Liver (tissue), 9 donors: ENCODE data around the gene DYNC2LI1. TPM values are rescaled to one million over a fixed set of nuclear protein-coding genes. Genes with fewer than 3 reads are reported as not detected.
A peak's percentile ranks its signal among the peaks of the same experiment; 100 is the strongest.

ENCODE experiments used
- DNase-seq: peaks from one replicate; pipeline ENCODE4 v3.0.0-alpha.2; 2017; ENCODE audit warnings: low spot score
- H3K27ac ChIP-seq, 2 donors: one replicate each; pipeline ENCODE4 v1.7.0; 2013; ENCODE audit warnings: inconsistent platforms in 2 of 2, low read length in 2 of 2, control low read depth in 1 of 2, low read depth in 1 of 2, mild to moderate bottlenecking in 1 of 2
- H3K27me3 ChIP-seq, 4 donors: one replicate each; pipeline versions ENCODE4 v1.6.1 to v1.7.0; 2013; ENCODE audit warnings: low read length in 3 of 4, inconsistent platforms in 1 of 4, mild to moderate bottlenecking in 1 of 4, moderate library complexity in 1 of 4; ENCODE audit not compliant: control insufficient read depth in 4 of 4, insufficient read depth in 4 of 4
- H3K36me3 ChIP-seq, 4 donors: one replicate each; pipeline versions ENCODE4 v1.6.1 to v1.7.0; 2013; ENCODE audit warnings: low read length in 3 of 4, mild to moderate bottlenecking in 3 of 4, low read depth in 1 of 4, moderate library complexity in 1 of 4; ENCODE audit not compliant: control insufficient read depth in 4 of 4, insufficient read depth in 3 of 4
- H3K4me1 ChIP-seq, 4 donors: one replicate each; pipeline versions ENCODE4 v1.6.1 to v1.7.0; 2013; ENCODE audit warnings: low read length in 3 of 4, mild to moderate bottlenecking in 3 of 4, moderate library complexity in 1 of 4; ENCODE audit not compliant: control insufficient read depth in 4 of 4, insufficient read depth in 4 of 4
- H3K4me3 ChIP-seq, 3 donors: one replicate each; pipeline versions ENCODE4 v1.6.1 to v1.7.0; 2013; ENCODE audit warnings: low read length in 3 of 3, control low read depth in 1 of 3, low read depth in 1 of 3, mild to moderate bottlenecking in 1 of 3
- H3K9ac ChIP-seq, 2 donors: one replicate each; pipeline ENCODE4 v1.7.0; 2013; ENCODE audit warnings: low read length in 2 of 2, mild to moderate bottlenecking in 2 of 2, moderate library complexity in 2 of 2, control low read depth in 1 of 2, low read depth in 1 of 2
- H3K9me3 ChIP-seq, 4 donors: one replicate each; pipeline versions ENCODE4 v1.6.1 to v1.7.0; 2013; ENCODE audit warnings: low read length in 3 of 4; ENCODE audit not compliant: control insufficient read depth in 4 of 4
- CTCF ChIP-seq: fragments of 150-350 bp; IDR thresholded peaks from 2 replicates; pipeline ENCODE4 v1.5.1; 2017; ENCODE audit warnings: improper control_type of control experiment, low read depth, low read length; ENCODE audit not compliant: missing input control
- EGR1 ChIP-seq, 2 donors: IDR thresholded peaks; 2 replicates each; pipeline ENCODE4 v1.6.1; 2016 to 2018; ENCODE audit warnings: antibody characterized with exemption in 2 of 2, low read depth in 2 of 2
- FOXA1 ChIP-seq: IDR thresholded peaks from 2 replicates; pipeline ENCODE4 v1.6.1; 2016; ENCODE audit warnings: antibody characterized with exemption
- FOXA2 ChIP-seq: IDR thresholded peaks from 2 replicates; pipeline ENCODE4 v1.6.1; 2016; ENCODE audit warnings: antibody characterized with exemption
- GABPA ChIP-seq, 2 donors: IDR thresholded peaks in 1 of 2; conservative IDR thresholded peaks in 1 of 2; 2 replicates each; pipeline ENCODE4 v1.6.1; 2016; ENCODE audit warnings: antibody characterized with exemption in 2 of 2, mild to moderate bottlenecking in 1 of 2, moderate library complexity in 1 of 2
- HNF4A ChIP-seq, 2 donors: conservative IDR thresholded peaks; 2 replicates each; pipeline ENCODE4 v1.6.1; 2016; ENCODE audit warnings: antibody characterized with exemption in 2 of 2, mild to moderate bottlenecking in 2 of 2
- MAX ChIP-seq: IDR thresholded peaks from 2 replicates; pipeline ENCODE4 v1.6.1; 2016; ENCODE audit warnings: antibody characterized with exemption
- NR2F2 ChIP-seq: IDR thresholded peaks from 2 replicates; pipeline ENCODE4 v1.6.1; 2016; ENCODE audit warnings: antibody characterized with exemption
- RAD21 ChIP-seq, 2 donors: IDR thresholded peaks; 2 replicates each; pipeline ENCODE4 v1.6.1; 2016; ENCODE audit warnings: antibody characterized with exemption in 2 of 2, mild to moderate bottlenecking in 2 of 2
- REST ChIP-seq: IDR thresholded peaks from 2 replicates; pipeline ENCODE4 v1.6.1; 2016; ENCODE audit warnings: antibody characterized with exemption, mild to moderate bottlenecking
- RXRA ChIP-seq, 2 donors: IDR thresholded peaks; 2 replicates each; pipeline ENCODE4 v1.6.1; 2017 to 2018; ENCODE audit warnings: antibody characterized with exemption in 2 of 2, mild to moderate bottlenecking in 1 of 2
- SP1 ChIP-seq: IDR thresholded peaks from 2 replicates; pipeline ENCODE4 v1.6.1; 2018; ENCODE audit warnings: antibody characterized with exemption, mild to moderate bottlenecking
- YY1 ChIP-seq: IDR thresholded peaks from 2 replicates; pipeline ENCODE4 v1.6.1; 2016; ENCODE audit warnings: antibody characterized with exemption, mild to moderate bottlenecking
- ZBTB33 ChIP-seq: IDR thresholded peaks from 2 replicates; pipeline ENCODE4 v1.6.1; 2016; ENCODE audit warnings: antibody characterized with exemption
- WGBS: extraction: QIAGEN DNeasy Blood & Tissue Kit; methylation state at CpG from one replicate; pipeline ENCODE4 v1.1.7; 2013; 5-methylcytosine and 5-hydroxymethylcytosine counted together
- polyA plus RNA-seq, 2 donors: library from polyadenylated mRNA; stranded (reverse) in 1 of 2; unstranded in 1 of 2; fragments of 200-250 nt in 1 of 2; fragments of >200 nt in 1 of 2; fragmentation: Nextera tagmentation in 1 of 2; extraction: Ambion mirVana in 1 of 2; gene quantifications; one replicate each; pipeline versions ENCODE4 v1.2.1 to v1.2.3, GENCODE V29; 2013 to 2015
- total RNA-seq, 2 donors: library from RNA; depleted of rRNA; stranded (reverse); fragments of >200 nt; gene quantifications; one replicate each; pipeline ENCODE4 v1.2.3, GENCODE V29; 2014
- donor health status: healthy.
- donor health status: healthy.
- donor health status: healthy.
- donor health status: healthy.
- donor health status: healthy.

Gene DYNC2LI1
- total and polyA plus RNA-seq, 4 donors: 5.4 to 6.1 (median 5.7) TPM

DNA sequence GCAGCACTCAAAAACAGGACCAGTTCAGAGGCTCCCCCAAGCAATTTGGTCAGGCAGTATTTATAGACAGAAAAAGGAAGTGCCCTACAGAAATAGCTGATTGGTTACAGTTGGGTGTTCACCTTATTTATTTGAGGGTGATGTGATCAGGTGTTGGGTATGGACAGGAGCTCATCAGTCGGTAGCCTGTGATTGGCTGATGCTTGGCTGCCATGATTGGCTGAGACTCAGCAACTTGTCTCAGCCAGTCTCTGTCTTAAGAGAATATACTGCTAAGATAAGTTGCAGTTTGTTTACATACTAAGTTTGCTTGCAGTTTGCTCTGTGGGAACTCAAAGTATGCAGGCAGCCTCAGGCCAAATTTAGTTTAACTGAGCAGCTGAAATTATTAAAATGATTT is 74.4 kb downstream of the DYNC2LI1 start (continued):
- TF ChIP-seq REST (no peak), RXRA (IDR thresholded peaks at IDR 0.05) (no peak), YY1 (no peak), FOXA2 (no peak), NR2F2 (no peak), HNF4A (conservative IDR thresholded peaks at IDR 0.05) (no peak)

DNA sequence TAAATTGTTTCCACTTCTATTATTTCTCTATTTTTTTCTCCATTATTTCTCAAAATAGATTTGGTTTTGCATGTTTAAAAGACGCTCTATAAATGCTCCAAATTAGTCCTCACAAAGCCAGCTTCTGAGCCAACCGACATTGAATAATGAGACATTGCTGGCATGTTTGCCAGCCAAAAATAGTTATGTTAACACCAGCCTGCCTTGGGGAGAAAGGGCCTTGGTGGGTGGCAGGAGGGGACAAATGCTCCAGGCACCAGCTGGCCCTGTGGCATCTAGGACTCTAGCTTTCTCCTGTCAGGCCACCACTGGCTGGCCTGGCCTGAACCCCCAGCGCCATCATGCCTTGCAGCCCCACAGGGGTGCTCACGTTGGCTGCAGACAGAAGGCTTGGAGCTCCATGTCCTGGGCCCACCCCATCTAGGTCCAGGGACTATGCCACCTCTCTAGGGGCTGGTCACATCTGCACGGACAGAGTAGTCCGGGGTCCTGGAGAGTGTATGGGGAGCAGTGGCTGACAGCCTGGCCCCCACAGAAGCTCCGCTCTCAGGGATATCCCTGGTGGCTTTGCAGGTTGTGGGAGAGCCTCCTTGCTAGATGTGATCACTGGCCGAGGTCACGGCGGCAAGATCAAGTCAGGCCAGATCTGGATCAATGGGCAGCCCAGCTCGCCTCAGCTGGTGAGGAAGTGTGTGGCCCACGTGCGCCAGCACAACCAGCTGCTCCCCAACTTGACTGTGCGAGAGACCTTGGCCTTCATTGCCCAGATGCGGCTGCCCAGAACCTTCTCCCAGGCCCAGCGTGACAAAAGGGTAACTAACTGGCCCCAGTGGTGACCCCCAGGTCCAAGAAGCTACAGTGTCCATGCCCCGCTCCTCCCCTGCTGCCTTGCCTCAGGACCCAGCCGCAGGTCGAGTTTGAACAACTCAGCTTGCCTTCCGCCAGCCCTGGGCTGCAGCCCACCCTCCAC is 77.5 kb downstream of the DYNC2LI1 start:
- WGBS: 80% methylated on average over 20 of the region's 20 CpGs
- no peak for DNase-seq
- H3K27me3 ChIP-seq: no peaks in the 10 kb centered on the region
- no peaks in the 10 kb centered on the region for H3K9me3 ChIP-seq
- no peak for TF ChIP-seq EGR1 (IDR thresholded peaks at IDR 0.05; ENCODE audit: low read depth in 2 of 2)
- no peak for TF ChIP-seq RAD21 (IDR thresholded peaks at IDR 0.05)
- TF ChIP-seq RXRA (IDR thresholded peaks at IDR 0.05): no peak
- TF ChIP-seq FOXA1: no peak
- TF ChIP-seq CTCF: no peak
- TF ChIP-seq YY1: no peak
- TF ChIP-seq GABPA (IDR thresholded peaks at IDR 0.05 in 1 of 2, conservative IDR thresholded peaks at IDR 0.05 in 1 of 2): no peak
- TF ChIP-seq SP1: no peak
- TF ChIP-seq ZBTB33: no peak
- no peak for TF ChIP-seq MAX
- TF ChIP-seq FOXA2: no peak
- TF ChIP-seq REST: no peak
- peaks cover 3 to 51% (median 22%) of the 10 kb centered on the region in 4 donors for H3K4me1 ChIP-seq
- H3K4me3 ChIP-seq: no peak overlapping the region
- no peak overlapping the region for H3K9ac ChIP-seq
- peaks cover 6 to 35% (median 20%) of the 10 kb centered on the region in 4 donors for H3K36me3 ChIP-seq
- peak overlapping the region in 1 of 2 donors; percentile 9 for H3K27ac ChIP-seq
